ENCODE measurements around the gene ANXA2R.
A peak's percentile ranks its signal among the peaks of the same experiment; 100 is the strongest.

Gene ANXA2R

GRCh38 chr5:42994555-42995359 lies 45.4 kb downstream of the ANXA2R start:
- DNase-seq: peak; percentile 81

- DNase-seq: no peak
These were observed 45.9 kb downstream of the ANXA2R start for GRCh38 chr5:42994246-42994554.

GRCh38 chr5:42993516-42994245 lies 46.4 kb downstream of the ANXA2R start:
- DNase-seq: peak; percentile 29 to 44

GRCh38 chr5:42992088-42992879 lies 47.8 kb downstream of the ANXA2R start:
- peak; percentile 44 to 53 for DNase-seq

GRCh38 chr5:42991404-42992087 lies 48.6 kb downstream of the ANXA2R start:
- peak in 1 of 2 experiments; percentile 56 for DNase-seq

GRCh38 chr5:42990892-42991291 lies 49.2 kb downstream of the ANXA2R start:
- no peak for DNase-seq

Data from activated CD4-positive, alpha-beta T cell treated with anti-CD3 and anti-CD28 coated beads, Interleukin-2, amount 50 U/mL, for 4 hours (primary cell).